Mucosa of descending colon (tissue), 3 donors: ENCODE measurements around the gene CAMK2B. TPM values are rescaled to one million over a fixed set of nuclear protein-coding genes. Genes with fewer than 3 reads are reported as not detected.

Source experiments
- ATAC-seq: fragments of 200-7000 bp; cut with Tn5 transposase; one replicate; pipeline ENCODE4 v1.9.1; 2020; ENCODE audit warnings: mild to moderate bottlenecking, moderate library complexity
- DNase-seq, 3 donors: peaks; one replicate each; pipeline ENCODE4 v3.0.0-alpha.2; 2020
- H3K36me3 ChIP-seq: fragments of 200-600 bp; one replicate; pipeline ENCODE4 v1.8.0; 2021; ENCODE audit warnings: low read depth, mild to moderate bottlenecking
- H3K4me1 ChIP-seq: fragments of 200-600 bp; one replicate; pipeline ENCODE4 v1.8.0; 2021; ENCODE audit warnings: low read depth, mild to moderate bottlenecking
- H3K4me3 ChIP-seq: fragments of 200-600 bp; one replicate; pipeline ENCODE4 v1.8.0; 2021; ENCODE audit warnings: mild to moderate bottlenecking
- H3K9me3 ChIP-seq: fragments of 200-600 bp; one replicate; pipeline ENCODE4 v1.8.0; 2021; ENCODE audit warnings: mild to moderate bottlenecking
- CTCF ChIP-seq: fragments of 200-600 bp; IDR thresholded peaks from one replicate; pipeline ENCODE4 v1.8.0; 2022; ENCODE audit warnings: antibody characterized with exemption, mild to moderate bottlenecking
- intact Hi-C, 2 donors: fragments of 100-400 bp; cut with DNase I in 1 of 2; cut with micrococcal nuclease in 1 of 2; formaldehyde crosslinking; loops; one replicate each; pipeline versions ENCODE4 v1.11.0 to v1.11.1; 2022; cut with DNase I, micrococcal nuclease
- long read RNA-seq, 2 donors: library from polyadenylated mRNA; unstranded; transcript quantifications; one replicate each; pipeline ENCODE4 v2.0.0, GENCODE V29; 2019 to 2021
- total RNA-seq, 3 donors: library from RNA; stranded (reverse); fragmentation: NEBNext Ultra II Directional in 2 of 3; extraction: Animal tissue kit (Norgen Biotek cat#: 25700) in 2 of 3; gene quantifications; one replicate each; pipeline versions ENCODE4 v1.2.1 to v1.2.4, GENCODE V29; 2021 to 2023
- donor health status: DM: no; HTN: no; CAD: no; lungs with moderate emphysema.
- donor health status: DM: no; HTN: no; CAD: no.
- donor health status: DM: no; HTN: yes; CAD: no.

Gene CAMK2B
- 1 to 10 TPM in 1 of 3 donors, under 1 TPM in 2; 0.35 to 2.2 (median 0.87) TPM for total RNA-seq
- long read RNA-seq, donor 1, full-length matches to known transcripts = 2 of 7 reads
- long read RNA-seq, donor 1, partial matches to known transcripts = 0 of 7 reads
- long read RNA-seq, donor 1, other reads (novel, unspliced or antisense) = 5 of 7 reads
- long read RNA-seq, donor 2 = 0 reads

- no peaks in the 10 kb centered on the region for H3K36me3 ChIP-seq
- no peaks in the 10 kb centered on the region for H3K9me3 ChIP-seq
- no peak for ATAC-seq
- intact Hi-C loops = no loop called here
- TF ChIP-seq CTCF = no peak
- no peaks in the 10 kb centered on the region for H3K4me1 ChIP-seq
- H3K4me3 ChIP-seq = no peak within 1 kb of the TSS
- DNase-seq = no peak
Measured at GRCh38 chr7:44325201-44325671, at the start of gene CAMK2B. Gene CAMK2B, minus strand, starts transcription at chr7:44325594. Its CDS starts 173 bp downstream, at chr7:44325421.

- ATAC-seq (no peak), DNase-seq (no peak)
- no peak for TF ChIP-seq CTCF
- no peaks in the 10 kb centered on the region for H3K4me1 ChIP-seq
- no peak overlapping the region for H3K4me3 ChIP-seq
- H3K36me3 ChIP-seq = no peaks in the 10 kb centered on the region
- intact Hi-C loops = no loop called here
- no peaks in the 10 kb centered on the region for H3K9me3 ChIP-seq
Measured at GRCh38 chr7:44374007-44374763, 48.8 kb upstream of the CAMK2B start.

GRCh38 chr7:44373418-44373740 is 48.0 kb upstream of the CAMK2B start:
- TF ChIP-seq CTCF = no peak
- no peaks in the 10 kb centered on the region for H3K4me1 ChIP-seq
- intact Hi-C loops = no loop called here
- ATAC-seq (no peak), DNase-seq (no peak)
- H3K4me3 ChIP-seq = no peak overlapping the region
- H3K36me3 ChIP-seq = no peaks in the 10 kb centered on the region
- H3K9me3 ChIP-seq = no peaks in the 10 kb centered on the region

GRCh38 chr7:44372560-44373417 is 47.4 kb upstream of the CAMK2B start:
- H3K9me3 ChIP-seq = no peaks in the 10 kb centered on the region
- DNase-seq (no peak), ATAC-seq (no peak)
- no peak overlapping the region for H3K4me3 ChIP-seq
- no peaks in the 10 kb centered on the region for H3K4me1 ChIP-seq
- TF ChIP-seq CTCF = no peak
- no peaks in the 10 kb centered on the region for H3K36me3 ChIP-seq
- intact Hi-C loops = no loop called here

GRCh38 chr7:44368885-44369284 is 43.5 kb upstream of the CAMK2B start:
- intact Hi-C loops = no loop called here
- no peak for TF ChIP-seq CTCF

More at GRCh38 chr7:44368885-44369284, 43.5 kb upstream of the CAMK2B start:
- H3K36me3 ChIP-seq = no peaks in the 10 kb centered on the region
- no peak overlapping the region for H3K4me3 ChIP-seq
- ATAC-seq (no peak), DNase-seq (no peak)
- no peaks in the 10 kb centered on the region for H3K4me1 ChIP-seq
- no peaks in the 10 kb centered on the region for H3K9me3 ChIP-seq
